Stimulated activated CD4-positive, alpha-beta T cell treated with anti-CD3 and anti-CD28 coated beads, TNF-alpha, amount 100 ng/mL, for 4 hours (primary cell): ENCODE measurements around the gene NETO1.

Experiments
- DNase-seq, 3 experiments: peaks; one replicate each; pipeline ENCODE4 v3.0.0-alpha.2; 2020; ENCODE audit warnings: low read depth in 3 of 3

The NETO1 gene

DNA sequence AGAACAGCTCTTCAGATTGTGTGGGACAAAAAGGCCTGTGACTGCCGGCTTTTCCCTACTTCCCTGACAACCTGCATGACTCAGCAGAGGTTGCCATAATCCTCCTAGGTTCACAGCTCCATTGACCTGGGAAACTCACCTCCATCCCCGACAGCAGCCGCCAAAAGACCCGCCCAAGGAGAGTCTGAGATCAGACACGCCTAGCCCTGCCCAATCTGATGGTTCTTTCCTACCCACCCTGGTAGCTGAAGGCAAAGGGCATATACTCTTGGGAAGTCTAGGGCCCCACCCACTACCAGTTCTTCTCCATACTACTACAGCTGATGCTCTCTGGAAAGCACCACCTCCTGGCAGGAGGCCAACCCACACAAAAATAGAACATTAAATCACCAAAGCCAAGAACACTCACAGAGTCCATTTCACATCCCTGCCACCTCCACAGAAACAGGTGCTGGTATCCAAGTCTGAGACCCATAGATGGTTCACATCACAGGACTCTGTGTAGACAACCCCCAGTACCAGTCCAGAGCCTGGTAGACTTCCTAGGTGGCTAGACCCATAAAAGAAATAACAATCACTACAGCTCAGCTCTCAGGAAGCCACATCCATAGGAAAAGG, 140.6 kb downstream of the NETO1 start:
- DNase-seq, result no peak

DNA sequence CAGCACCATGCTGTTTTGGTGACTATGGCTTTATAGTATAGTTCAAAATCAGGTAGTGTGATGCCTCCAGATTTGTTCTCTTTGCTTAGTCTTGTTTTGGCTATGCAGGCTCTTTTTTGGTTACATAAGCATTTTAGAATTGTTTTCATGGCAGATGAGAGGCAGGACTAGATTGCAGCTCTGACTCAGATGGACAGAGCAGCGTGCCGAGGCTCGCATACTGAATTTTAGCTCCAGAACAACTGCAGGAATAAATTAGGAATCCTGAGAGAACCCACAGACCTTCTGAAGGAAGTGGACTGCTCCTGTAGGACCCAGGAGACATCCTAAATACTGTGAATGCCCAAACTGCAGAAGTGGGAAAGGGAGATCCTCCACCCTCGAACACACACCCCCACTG, 141.6 kb downstream of the NETO1 start:
- DNase-seq, result no peak

DNA sequence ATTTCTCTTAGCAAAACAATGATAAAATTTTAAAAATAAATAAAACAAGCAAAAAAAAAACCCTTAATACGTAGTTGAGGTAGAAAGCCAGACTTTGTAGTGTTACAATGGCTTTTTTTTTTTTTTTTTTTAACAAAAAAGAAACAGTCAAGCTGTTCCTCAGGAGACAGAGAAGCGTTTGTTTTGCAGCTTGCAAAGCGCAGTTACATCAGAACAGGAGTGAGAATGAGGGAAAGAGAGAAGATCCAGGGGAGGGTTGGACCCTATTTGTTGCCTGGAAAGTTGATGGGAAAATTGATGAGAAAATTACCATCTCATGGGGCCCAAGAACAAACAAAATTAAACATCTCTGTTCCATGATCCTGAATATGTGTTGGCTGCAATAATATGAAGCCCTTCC, 146.5 kb downstream of the NETO1 start:
- DNase-seq, result no peak

DNA sequence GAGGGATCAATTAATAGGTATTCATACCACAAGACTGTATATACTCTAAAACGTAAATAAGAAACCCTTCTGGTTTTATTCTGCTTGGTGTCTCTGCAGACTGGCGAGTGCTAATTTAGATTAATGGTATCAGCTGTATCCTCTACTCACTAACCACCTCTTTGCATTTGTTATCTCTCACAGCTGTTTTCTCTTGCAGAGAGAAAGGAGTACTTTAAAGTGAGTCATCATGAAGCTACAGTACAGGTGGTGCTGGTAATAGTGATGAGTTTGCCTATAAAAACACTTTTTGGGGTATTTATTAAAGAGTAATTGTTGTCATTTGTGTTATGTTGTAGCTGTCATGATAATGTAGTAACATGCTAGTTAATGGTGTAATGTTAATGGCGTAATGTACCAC, 147.7 kb downstream of the NETO1 start:
- DNase-seq, result no peak

DNA sequence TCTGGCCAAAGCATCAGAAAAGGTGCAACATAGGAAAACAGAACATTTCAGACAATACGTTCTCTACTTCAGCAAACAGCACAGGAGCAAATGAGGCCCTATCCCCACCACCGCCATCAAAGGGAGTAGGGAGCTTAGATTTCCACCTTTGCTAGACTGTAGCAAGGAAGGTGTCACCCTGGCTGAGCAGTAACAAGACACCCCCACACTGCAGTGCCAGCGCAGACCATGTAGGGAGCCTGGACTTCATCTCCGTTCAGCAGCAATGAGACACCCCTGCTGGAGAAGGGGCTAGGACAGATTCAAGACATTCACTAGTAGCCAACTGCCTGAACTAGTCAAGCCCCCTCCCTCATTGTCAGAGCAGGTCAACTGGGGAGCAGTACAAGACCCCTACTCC, 163.6 kb downstream of the NETO1 start:
- no peak for DNase-seq

DNA sequence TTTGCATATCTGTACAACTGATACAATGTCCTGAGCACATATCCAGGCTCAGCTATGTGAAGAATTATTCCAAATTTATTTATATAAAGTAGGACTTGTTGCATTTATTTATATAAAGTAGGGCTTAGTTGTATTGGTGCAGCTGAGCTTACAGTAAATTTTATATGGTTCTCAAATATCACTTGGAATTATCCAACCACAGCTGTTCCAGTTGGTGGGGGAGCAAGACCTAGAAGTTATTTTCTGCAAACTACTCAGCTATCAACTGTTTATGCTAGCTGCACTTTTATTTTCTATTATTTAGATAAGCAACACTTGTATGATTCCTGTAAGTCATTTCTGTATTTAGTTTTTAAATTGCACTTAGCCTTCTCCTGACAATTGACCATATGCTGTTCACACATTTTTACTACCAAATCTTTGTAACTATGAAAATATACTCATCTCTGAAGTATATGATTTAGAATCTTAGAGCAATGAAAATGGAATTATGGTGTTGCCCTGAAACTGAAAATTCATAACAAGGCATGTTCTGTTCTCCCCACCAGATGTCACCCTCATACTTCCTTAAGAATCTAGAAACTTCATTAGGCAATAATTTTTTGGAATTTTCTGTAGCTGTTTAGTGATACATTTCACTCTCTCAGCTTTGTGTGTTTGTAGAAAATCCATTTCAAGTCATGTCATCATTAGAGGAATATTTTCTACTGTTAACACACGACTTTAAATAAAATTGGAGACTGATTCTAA, 166.7 kb downstream of the NETO1 start:
- DNase-seq, result no peak

DNA sequence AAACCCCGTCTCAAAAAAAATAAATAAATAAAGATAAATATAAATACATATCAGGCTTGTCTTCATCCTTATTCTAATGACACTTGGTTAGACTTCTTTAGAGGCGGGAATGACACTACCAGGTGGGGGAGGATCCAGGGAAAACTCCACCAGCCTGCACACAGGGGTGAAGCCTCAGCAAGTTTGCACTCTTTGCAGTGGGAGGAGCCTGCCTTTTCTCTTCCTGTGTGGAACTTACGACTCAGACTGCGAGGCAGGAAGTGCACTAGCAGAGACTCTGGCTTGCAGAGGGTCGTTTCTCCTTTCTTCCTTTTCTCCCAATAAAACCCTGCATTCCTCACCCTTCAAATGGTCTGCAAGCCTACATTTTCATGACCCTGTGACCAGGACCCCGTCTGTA, 170.1 kb downstream of the NETO1 start:
- DNase-seq, result no peak

DNA sequence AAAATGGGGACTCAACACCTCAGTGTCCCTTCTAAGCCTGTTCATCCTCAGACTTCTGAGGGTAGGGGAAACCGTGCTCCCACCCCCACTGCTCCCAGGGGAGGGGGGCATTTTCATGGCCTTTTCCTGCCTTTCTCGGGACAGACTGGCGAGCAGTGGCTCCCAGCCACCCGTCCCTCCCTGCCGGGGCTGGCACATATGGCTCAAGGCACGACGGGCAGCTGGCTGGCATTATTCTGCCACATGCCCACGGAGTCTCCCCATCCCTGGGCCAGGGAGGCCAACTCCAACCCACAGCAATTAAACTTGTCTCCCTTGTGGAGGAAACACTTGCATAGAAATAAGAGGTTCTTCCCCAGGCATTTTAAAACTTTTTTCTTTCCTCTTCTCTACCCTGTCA, 175.2 kb downstream of the NETO1 start:
- DNase-seq, result no peak
